NCI-H128 (cell line): Measurements from ENCODE around the gene SIRPG.
"Not testable (repeated sequence)": the region's sequence is repeated elsewhere in the genome, so short reads cannot be mapped to it uniquely, and the experiment has no call there.

Experiments
- DNase-seq: peaks from one replicate; lab custom pipeline; 2025; ENCODE audit not compliant: unreplicated experiment; lab: John Stamatoyannopoulos, UW

The SIRPG gene

DNA sequence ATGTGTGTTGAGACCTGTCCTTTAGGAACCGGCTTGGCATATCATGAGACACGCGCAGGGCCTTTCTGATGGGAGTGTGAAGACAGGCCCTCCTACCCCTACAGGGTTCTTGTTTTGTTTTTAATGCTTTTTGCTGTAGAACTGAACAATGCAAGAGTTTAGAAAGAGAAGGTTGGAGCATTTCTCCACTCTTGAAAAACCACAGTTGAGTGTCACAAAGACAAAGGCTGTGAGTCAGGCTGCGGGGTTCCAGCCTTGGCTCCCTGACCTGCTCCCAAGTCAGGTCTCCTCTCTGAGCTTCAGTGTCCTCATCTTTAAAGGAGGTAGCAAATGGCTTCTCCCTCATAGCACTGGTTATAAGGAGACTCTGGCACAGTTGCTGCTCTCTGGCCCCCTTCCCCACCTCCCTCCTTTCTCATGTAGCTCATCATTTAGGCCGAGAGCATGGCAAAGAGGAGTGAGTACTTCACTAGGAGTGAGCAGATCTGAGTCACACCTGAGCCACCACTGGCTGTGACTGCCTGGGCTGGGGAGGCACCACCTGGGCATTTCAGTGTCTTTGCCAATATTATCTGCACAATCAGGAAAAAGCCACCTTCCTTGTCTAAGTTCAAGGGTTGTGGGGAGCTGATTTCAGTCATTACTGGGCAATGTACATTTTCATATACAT lies 48.8 kb downstream of the SIRPG start:
- not testable (repeated sequence) for DNase-seq

DNA sequence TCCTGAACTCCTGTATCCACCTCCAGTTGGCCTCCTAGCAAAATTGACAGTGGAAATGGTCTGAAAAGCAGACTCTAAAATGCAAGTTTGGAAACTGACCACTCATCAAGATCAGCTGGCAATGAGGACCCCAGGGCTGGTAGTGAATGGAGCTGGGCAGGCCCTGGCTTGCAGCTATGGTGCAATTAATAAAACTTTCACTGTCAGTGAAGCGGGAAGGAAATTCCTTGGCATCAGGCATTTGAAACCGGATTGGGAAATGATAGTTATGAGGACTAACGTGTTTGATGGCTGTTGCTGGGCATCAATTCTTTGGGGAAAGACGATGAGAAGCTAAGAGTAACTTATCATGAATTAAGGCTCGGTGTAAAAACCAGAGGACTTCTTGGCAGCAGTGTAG lies 56.8 kb downstream of the SIRPG start:
- DNase-seq, result no peak

DNA sequence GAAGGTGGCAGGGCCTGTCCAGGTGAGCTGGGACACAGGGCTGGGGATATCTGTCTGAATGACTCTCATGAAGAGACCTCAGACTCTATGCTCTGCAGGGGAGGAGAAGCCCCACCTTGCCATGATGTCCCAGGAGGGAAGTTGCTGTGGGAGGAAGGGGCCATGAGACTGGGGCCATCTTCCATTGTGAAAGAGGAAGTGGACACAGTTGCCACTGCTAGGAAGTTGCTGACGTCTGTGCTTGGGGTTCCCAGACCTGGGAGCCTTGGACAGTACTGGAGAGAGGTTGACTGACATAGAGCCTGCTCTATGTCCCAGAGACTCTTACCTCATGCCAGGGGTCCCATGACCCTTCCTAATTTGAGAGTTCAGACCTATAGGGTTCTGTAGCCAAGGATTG lies 62.2 kb downstream of the SIRPG start:
- no peak for DNase-seq

DNA sequence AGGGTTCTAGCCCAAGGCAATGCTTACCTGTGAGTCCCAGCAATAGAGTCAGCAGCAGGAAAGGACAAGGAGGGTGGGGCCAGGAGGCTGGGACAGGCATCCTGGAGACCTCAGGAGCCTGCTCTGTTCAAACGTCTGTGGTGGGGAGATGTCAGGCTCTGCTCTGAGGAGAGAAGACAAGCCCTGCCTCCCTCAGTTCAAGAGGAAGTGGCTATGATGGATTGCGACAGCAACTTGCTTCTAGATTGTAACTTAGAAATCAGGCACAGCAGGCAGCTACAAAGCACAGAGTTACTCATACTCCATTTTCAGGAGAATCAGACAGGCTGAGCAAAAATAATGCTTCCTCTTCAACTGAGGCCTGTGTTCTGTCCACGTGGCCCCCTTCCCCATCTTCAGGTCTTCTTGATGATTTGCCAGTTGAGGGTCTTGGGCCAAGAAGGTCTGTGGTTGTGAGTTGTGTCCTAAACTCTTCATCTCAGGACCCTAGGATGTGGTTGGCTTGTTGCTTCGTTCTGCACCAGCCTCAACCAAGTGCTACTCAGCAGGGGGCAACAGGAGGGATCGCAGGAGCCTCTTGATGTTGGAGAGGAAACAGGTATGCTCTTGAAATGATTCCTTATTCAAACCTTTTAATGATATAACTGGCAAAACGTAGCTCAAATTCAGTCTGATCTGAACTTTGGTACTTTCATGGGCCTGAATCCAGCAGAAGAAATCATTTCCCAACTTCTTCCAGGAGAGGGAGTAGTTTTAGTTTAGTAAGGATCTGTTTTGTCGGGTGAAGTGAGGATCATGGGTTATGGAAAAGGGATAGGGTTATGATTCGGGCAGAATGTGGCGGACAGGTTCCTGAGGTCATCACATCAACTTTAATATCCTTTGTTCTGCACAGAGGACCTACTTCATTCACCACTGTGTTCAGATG lies 68.8 kb downstream of the SIRPG start:
- no peak for DNase-seq

DNA sequence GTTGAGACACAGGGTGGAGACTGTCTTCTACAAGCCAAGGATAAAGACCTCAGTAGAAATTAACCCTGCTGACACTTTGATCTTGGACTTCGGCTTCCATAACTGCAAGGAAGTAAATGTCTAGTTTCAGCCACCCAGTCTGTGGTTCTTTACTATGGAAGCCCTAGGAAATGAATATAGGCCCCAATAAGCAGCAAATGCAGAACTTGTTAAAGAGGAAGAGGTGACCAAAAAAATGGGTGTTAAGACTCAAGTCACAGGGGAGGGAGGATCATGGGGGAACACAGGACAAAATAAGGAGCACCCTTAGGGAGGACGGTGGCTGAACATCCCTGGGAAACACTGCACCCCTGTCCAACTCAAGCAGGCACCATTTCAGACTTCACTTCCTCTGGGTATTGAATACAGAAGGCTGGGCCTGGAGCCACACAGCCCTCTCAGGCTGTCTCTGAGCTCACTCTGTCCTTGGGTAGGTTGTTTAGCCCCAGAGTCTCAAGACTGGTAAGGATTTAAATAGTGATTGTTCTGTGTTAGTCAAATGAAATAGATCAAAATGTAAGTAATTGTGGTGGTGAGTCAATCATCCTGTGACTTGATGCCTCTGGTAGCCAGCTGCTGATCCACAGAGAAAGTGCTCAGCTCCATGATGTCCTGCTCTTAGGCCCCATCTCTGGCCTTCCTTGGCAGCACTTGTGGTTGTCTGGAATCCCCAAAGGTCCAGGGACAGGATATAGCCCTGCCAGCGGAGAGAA lies 69.6 kb downstream of the SIRPG start:
- DNase-seq, result no peak

DNA sequence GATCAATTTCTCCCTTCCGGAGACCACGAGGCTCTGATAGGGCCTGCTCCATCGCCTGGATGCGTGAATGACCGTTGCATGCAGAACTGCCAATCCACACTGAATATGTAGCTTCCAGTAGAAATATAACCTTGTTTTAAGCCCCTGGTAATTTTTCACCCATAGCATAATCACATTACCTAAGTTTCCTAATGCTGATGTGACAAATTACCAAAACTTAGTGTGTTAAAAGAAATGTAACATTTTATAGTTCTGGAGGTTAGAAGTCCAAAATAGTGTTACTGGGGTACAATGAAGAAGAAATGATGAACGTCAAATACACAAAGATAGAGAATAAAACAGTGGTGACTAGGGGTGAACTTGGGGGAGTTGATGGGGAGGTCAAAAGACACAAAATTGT lies 78.1 kb downstream of the SIRPG start:
- DNase-seq, result no peak
